GM19467 (cell line): ENCODE results near the gene OSTM1.
A peak's percentile ranks its signal among the peaks of the same experiment; 100 is the strongest.

Experiments used
- ATAC-seq: cut with Tn5 transposase; IDR thresholded peaks from one replicate; pipeline ENCODE4 v1.9.1; 2021; ENCODE audit warnings: mild to moderate bottlenecking, moderate library complexity; ENCODE audit not compliant: unreplicated experiment

Gene OSTM1, protein sequence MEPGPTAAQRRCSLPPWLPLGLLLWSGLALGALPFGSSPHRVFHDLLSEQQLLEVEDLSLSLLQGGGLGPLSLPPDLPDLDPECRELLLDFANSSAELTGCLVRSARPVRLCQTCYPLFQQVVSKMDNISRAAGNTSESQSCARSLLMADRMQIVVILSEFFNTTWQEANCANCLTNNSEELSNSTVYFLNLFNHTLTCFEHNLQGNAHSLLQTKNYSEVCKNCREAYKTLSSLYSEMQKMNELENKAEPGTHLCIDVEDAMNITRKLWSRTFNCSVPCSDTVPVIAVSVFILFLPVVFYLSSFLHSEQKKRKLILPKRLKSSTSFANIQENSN

DNA sequence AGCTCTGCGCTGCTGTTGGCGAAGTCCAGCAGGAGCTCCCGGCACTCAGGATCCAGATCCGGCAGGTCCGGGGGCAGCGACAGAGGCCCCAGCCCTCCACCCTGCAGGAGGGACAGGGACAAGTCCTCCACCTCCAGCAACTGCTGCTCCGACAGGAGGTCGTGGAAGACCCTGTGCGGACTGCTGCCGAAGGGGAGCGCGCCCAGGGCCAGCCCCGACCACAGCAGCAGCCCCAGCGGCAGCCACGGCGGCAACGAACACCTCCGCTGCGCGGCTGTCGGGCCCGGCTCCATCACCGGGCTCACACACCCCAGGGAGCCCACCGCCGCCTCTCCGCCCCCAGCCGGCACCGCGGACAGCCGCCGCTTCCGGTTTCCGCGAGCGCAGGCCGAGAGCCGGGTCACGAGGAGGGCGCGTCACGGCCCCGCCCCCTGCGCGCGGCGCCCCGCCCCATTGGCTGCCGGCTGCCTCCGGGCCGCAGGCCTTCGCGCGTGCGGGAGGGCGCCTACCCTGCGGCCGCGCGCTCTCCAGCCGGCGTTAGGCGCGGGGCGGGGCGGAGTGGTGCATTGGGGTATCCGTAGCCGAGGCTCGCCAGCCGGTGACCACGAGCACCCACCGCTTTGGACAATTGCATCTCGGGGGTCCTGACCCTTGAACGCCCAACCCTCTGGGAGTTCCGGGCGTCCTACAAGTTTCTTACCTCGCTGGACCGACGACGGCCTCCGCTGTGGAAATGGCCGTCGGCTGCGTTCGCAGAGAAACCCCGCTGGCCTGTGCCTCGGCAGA, at the start of gene OSTM1:
Gene OSTM1, minus strand, starts transcription at position 383 of the 786 bp plus-strand sequence. Its CDS starts 90 bp downstream, at position 293.
- peak; percentile 95 for ATAC-seq

DNA sequence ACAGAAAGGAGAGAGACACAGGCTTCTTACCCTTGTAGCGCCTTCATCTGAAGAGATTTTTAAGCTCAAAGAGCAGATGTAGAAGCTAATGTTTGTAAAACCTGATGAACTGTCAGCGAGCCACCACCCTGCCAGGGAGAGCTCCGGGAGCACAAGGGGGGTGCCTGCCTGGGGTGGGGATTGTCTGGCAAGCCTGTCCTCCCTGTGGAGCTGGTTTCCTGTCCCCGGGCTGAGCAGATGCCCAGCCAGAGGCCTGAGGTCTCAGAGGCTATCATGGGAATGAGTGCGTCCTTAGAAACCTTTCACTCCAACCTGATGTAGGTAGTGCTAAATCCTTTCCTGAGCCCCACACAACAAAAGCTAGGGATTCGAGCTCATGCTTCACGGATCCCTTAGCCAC, 49.4 kb upstream of the OSTM1 start:
- ATAC-seq: no peak

DNA sequence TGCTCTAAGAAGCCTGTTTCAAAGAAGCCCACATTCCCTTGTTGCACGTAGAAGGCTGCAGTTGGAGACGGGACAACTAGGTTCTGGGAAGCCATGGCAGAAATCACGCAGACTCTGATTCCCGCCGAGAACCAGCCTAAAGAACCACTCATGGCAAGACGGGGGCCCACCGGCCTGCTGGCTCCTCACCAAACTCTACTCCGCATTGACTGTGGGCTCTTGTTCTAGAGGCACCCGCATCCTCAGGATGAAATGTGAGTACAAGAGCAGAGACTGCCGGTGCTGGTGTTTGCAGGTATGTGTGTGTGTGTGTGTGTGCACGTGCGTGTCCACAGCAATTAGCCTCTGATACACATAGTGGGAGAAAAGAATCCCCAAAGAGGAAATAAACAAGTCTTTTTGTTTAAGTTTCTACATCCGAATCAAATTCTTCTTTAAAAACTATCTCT, 49.0 kb upstream of the OSTM1 start:
- ATAC-seq: no peak

DNA sequence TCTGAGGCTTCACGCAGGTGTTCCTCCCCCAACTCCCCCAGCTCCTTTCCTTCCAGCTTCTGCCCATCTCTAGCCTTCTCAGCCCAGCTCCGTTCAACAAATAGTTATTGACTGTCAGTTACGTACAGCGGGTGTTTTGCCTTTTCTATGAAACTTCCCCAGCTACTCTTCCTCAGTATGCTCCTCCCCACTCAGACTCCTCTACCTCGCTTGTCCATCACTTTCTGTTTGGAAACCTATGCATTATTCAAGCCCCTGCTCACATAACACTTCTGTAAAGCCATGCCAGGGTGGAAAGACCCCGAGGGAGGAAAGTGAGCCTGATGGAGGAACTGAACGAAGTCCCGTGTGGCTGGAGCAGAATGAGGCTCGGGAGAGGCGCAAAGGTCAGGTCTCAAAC, 47.1 kb upstream of the OSTM1 start:
- ATAC-seq: no peak

DNA sequence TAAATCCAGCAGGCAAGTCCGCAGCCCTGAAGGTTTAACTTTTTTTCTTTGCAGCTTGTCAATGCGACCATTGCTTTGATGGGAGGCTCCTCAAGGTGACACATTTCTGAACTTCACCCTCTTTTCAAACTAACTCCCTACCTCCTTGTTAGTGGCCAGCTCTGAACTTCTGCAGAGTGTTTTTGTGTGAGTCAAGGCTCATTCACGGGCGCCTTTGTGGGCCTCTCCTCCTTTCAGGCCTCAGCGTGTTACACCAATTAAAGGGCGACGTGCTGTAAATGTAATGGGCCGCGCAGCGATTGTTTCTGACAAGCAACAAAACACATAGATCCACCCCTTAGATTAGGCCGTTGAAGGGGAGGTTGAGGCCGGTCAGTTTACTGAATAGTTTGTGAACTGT, 45.8 kb upstream of the OSTM1 start:
- no peak for ATAC-seq

DNA sequence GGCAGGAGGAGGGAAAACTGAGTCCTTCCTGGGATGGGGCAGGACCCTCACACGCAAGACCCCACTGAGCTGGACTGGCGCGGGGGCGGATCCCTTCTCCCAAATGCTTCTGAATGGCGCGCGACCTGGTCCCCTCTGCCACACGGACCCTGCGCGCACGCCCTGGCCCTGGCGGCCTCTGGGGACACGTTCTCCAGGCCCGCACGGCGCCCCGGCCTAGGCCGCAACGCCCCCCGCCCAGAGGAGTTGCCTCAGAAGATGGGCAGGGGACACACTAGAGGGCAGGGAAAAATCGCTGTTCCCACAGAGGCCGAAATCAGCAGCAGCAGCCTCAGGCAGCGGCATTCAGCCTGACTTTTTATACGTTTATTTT, 45.2 kb upstream of the OSTM1 start:
- no peak for ATAC-seq

DNA sequence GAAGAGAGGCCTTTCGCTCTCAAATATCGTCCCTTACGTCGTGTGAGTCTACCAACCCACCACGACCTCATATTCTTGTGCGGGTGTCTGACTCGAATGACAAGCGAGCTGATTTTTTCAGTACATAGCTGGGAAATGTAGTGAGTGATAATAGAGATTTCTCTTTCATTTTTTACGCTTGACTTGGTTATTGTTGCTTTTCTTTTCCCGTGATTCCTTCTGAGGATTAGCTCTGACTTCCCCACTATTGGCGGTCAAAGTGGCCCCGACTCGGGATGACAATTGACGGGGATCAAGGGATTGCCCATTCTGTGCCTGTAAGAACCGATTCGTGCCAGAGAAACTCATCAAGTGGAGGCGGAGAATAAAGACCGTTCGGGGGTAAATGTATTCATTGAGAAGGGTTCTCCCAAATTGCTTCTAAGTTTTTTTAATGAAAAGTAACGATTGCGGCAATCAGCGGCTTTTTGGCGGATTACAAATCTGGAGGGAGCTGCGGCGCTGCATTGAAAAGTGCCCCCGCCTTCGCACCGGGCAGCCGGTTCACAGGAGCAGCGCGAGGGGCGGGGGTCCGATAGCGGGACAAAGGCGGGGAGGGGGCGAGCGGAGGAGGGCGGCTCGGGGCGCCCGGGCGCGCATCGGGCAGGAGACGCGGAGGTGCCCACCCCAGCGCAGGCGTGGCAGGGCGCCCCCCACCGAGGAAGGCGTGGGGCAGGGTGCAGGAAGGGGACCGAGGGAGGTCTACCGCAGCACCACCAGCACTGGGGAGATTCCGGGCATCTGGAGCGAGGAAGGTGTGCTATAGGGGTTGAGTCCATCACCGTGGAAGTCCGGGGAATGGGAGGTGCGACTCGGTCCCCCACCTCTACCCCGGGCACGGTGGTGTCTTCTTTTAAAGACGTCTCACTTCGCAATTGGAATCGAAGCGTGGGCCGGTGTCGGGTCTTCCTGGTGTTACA, 44.5 kb upstream of the OSTM1 start:
- no peak for ATAC-seq

DNA sequence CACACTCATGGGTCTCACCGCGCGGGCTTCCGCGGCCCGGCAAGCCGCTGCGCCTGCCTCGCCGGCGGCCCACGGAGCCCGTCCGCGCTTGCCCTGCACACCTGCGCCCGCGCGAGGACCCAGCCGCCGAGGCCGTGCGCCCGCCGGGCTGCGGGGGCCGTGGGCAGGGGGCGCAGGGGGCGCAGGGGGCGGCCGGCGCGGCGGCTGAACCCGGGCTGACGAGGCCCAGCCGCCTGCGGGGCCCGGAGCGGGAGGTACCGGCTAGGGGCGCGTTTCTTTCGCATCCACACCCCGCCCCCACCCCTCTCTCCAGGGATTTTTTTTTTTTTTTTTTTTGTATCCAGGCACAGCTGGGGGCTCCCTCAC, 43.8 kb upstream of the OSTM1 start:
- no peak for ATAC-seq

DNA sequence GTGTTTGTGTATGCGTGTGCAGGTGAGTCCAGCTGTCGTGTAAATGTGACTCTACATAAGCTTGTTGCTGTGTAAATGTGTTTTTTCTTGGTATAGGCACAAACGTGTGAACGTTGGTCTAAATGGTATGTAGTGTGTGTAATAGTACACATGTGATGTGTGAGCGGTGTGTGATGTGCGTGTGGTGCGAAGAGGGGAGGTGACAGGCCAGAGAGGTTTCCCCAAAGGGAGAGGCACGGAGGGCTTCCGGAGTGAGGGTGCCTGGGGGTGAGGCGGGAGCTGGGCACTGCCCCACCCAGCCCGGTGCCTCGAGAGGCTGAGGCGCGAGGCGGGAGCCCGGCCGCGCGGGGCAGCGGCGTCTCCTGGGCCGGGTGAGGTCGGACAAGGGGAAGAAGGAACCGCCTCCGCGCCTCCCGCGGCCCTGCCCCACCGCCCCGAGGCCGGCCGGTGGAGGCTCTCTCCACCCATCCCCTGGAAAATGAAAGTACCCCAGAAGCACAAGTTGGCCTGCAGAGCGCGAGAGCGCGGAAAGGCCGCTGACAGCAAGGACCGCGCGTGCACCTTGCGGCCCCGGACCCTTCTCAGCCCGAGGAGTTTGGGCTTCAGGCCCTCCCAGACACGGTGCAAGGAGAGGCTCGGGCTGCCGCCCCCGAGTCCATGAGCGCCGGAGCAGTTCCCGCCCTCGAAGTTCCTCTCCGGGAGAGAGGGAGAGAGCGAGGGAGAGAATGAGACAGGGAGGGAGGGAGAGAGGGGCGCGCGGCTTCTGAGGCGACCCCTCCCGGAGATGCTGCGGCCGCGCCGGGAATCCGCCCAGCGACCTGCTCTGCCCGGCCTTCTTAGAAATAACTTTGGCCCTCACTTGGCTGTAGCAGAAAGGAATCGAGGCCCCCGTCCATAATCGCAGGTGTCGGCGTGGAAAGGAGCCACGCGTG, 43.2 kb upstream of the OSTM1 start:
- ATAC-seq: no peak

DNA sequence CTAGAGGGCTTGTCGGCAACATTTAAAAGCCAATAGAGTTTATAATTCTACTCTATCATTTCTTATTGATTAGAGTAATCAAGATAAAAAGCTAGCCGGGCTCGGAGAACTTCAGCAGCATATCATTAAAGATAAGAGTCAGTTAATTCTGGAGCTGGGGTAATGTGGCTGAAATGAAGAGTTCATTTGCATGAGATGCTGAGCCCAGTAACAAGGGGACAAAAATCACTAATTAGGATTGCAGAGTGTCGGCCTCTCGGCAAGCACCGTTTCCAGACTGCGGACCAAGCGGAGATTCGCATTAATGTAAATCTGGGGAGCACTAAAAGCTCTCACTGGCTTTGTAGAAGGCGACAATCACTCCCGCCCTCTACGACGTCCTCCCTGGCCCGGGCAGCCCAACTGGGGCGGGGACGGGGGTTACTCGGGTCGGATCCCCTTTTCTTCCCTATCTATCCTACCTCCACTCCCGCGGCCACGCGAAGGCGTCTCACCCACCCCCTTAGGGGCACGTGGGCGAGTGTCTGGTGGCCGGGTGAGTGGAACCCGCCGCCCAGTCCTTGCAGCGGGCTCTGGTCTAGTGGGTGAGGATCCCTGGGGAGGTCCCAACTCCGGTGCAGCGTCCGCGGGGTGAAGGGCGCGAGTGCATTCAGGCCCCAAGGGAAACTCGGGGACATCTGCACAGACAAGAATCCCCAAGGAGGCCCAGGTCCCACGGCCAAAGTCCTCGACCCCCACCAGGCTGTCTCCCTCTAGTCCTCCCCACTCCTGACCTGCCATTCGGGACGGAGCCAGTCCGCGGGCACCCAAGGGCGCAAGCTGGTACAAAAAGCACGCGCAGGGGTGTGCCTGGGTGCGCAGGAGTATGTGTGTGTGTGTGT, 42.2 kb upstream of the OSTM1 start:
- no peak for ATAC-seq

DNA sequence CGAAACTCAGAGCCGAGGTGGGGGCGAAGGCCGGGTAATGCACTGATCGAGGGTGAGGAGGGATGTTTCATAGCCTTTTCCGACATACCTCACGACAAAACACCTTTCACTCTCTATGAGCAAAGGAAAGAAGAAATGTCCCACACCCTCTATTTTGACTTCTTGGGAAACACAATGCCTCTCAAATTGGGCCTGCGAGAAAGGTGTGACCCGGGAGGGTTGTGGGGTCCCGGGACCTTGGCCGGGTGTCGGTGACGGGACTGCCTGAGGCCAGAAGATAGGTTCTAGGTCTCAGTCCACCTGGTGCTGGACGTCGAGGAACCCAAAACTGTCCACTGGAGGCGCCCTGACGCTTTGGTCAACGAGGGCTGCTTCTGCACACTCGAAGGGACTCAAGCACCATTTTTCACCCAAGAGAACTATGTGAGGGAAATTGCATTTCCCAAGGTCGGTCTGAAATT, 41.1 kb upstream of the OSTM1 start:
- no peak for ATAC-seq

DNA sequence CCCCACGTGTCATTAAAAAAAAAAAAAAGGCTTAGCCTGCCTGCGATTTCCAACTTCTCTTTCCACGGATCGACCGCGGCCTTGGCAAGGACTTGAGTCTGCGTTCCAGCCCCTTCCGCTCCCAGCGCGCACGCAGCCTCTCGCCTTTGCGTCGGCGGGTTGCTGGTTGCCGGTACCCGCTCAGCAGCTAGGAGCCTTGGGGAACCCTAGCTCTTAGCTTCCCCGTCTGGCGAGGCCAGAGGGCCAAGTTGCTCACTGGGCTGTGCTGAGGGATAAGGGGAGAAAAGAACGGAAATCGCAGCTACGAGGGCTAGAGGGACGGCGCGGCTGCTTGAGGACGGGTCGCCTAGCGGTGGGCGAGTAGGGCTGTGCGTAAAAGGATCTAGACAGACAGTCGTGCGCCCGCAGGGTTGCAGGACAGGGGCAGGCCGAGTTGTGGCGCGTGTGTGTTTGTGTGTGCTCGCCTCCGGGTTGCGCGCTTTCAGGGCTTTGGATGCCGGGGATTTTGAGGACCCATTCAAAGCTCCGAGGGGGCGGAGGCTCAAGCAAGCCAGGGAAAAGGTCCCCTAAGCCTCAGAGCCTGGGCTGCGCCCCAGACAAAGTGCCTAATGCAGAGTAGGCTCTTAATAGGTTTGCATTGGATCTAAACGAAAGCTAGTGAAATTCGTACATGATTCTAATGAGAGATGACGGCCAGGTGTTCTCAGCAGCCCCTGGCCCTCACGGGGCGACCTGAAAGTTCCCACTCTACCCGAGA, 40.5 kb upstream of the OSTM1 start:
- ATAC-seq: no peak

DNA sequence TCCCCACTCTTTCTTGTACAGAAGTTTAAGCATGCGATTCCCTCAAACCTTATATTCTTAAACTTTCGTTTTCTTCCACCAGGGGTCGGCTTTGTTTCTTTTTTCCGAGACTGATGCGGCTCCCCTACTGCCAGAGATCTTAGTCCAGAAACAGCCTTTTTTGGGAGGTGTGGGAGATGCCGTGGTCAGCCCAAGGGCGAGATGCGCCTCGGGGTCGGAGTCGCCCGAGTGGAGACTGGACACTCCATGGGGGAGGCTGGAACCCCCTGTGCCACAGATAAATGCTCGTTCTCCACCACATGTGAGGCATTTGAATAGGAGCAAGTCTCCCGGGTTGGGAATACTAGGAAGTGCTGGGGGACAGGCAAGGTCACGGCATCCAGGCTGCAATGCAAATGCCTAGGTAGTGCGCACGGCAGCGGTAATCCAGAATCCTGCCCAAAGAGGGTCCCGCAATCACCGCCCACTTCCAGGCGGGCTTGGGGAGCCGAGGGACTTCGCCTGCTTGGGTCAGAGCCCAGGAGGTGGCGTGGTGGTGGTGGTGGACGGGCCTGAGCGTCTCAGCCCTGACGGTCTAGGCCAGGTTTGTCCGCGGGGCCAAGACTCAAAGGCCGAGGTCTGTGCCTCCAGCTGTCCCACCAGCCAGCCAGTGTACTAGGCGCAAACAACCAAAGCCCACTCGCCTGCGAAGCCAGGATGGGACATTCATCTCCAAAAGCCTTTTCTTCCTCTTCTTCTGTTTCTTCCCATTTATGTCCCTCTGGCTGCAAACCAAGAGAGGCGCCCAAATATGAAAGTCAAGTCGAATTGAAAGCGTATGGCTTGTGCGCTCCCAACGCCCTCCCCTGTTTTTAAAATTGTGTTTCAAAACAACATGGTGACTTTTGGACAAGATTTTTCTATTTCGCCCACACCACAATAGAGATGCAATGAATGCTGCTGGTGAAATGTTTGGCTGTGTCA, 39.3 kb upstream of the OSTM1 start:
- ATAC-seq: no peak

DNA sequence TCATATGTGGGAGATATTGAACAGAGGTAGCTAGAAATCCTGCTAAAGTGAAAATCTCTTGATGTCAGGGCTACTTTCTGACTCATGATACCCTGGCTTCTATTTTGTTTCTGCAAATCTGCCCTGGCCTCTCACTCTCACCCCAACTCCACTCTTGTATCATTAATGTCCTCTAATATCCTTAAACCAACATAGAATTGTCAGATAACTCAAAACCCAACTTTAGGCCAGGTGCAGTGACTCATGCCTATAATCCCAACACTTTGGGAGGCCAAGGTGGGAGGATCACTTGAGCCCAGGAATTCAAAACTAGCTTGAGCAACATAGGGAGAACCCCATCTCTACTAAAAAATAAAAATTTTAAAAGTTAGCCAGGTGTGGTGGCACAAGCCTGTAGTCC, 33.8 kb upstream of the OSTM1 start:
- ATAC-seq: no peak

DNA sequence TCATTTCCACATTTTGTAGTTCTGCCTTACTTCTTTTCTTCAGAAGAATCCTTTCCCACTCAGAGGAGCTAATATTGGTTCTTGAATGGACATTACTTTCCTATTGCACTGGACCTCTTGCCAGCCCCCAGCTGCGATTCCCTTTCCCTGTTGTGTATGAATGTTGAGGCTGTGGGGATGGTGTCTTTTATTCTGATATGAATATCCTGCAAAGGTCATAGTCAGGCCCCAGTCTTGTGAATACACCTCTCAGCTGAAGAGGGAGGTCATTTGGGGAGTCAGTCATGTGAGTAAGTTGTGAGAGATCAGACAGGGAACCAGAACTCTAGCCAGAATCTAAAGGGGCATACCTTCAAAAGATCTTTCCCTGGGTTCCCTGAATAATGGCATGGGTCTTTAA, 32.6 kb upstream of the OSTM1 start:
- ATAC-seq: no peak

DNA sequence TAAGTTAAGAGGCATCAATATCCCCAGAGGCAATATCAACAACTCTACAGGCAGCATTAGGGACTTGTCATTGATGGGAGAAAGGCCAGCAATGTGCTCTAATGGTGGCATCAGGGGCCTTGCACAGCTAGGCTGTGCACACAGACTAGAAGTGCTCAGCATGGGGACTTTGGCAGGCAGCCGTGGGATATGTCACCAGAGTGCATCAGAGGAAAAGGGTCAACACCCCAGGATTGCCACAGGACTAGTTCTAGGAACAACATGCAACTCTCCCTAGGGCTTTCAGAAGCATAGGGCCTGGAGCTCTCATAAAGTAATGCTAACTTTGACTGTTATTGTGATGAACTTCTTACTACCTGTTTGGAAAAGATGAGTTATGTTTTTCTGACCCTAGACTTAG, 32.2 kb upstream of the OSTM1 start:
- no peak for ATAC-seq

DNA sequence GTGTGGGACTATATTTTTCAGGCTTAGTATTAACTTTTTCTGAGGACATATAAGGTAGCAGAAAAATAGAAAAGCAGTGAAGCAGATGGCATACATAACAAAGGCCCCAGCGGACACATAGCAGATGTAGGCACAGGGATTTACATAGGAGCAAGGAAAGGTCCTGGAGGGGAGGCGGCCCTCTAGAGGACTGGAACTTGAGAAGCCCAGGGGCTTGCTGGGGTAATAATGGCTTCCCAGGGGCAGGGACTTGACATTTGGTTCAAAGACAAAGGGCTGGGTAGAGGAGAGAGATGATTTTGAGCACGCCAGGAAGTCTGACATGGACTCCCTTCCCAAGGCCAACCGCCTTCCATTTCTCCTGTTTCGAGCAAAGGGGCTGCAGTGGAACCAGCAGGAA, 31.7 kb upstream of the OSTM1 start:
- ATAC-seq: no peak
